Lower lobe of right lung (tissue), 2 donors: Measurements from ENCODE around the gene CCDC71. TPM values are rescaled to one million over a fixed set of nuclear protein-coding genes. Genes with fewer than 3 reads are reported as not detected.

Experiments used
- ATAC-seq, 2 donors: fragments of 200-7000 bp; cut with Tn5 transposase; one replicate each; pipeline ENCODE4 v1.9.1; 2020 to 2022; ENCODE audit warnings: mild to moderate bottlenecking in 2 of 2, moderate library complexity in 2 of 2
- DNase-seq: peaks from one replicate; pipeline ENCODE4 v3.0.0-alpha.2; 2020
- H3K27ac ChIP-seq: fragments of 200-600 bp; one replicate; pipeline ENCODE4 v1.8.0; 2022
- H3K27me3 ChIP-seq: fragments of 200-600 bp; one replicate; pipeline ENCODE4 v1.8.0; 2022; ENCODE audit warnings: low read depth
- H3K36me3 ChIP-seq: fragments of 200-600 bp; one replicate; pipeline ENCODE4 v1.8.0; 2022; ENCODE audit warnings: mild to moderate bottlenecking
- H3K4me1 ChIP-seq: fragments of 200-600 bp; one replicate; pipeline ENCODE4 v1.8.0; 2022
- H3K4me3 ChIP-seq: fragments of 200-600 bp; one replicate; pipeline ENCODE4 v1.8.0; 2022; ENCODE audit warnings: mild to moderate bottlenecking
- H3K9me3 ChIP-seq: fragments of 200-600 bp; one replicate; pipeline ENCODE4 v1.8.0; 2022
- intact Hi-C: fragments of 100-400 bp; cut with DNase I; formaldehyde crosslinking; loops from one replicate; pipeline ENCODE4 v1.11.0; 2022
- total RNA-seq: library from RNA; stranded (reverse); fragmentation: NEBNext Ultra II Directional; extraction: Animal tissue kit (Norgen Biotek cat#: 25700); gene quantifications from one replicate; pipeline ENCODE4 v1.2.1, GENCODE V29; 2021
- TF ChIP-seq, protein P1 (sequence below): fragments of 200-600 bp; IDR thresholded peaks from one replicate; pipeline ENCODE4 v1.8.0; 2022; ENCODE audit warnings: antibody characterized with exemption, mild to moderate bottlenecking
- donor health status: DM: no; HTN: yes; CAD: no; lungs with severe emphysema.

CCDC71 gene
- total RNA-seq, 1 donor from 2014 or later = 23.4 TPM

DNA sequence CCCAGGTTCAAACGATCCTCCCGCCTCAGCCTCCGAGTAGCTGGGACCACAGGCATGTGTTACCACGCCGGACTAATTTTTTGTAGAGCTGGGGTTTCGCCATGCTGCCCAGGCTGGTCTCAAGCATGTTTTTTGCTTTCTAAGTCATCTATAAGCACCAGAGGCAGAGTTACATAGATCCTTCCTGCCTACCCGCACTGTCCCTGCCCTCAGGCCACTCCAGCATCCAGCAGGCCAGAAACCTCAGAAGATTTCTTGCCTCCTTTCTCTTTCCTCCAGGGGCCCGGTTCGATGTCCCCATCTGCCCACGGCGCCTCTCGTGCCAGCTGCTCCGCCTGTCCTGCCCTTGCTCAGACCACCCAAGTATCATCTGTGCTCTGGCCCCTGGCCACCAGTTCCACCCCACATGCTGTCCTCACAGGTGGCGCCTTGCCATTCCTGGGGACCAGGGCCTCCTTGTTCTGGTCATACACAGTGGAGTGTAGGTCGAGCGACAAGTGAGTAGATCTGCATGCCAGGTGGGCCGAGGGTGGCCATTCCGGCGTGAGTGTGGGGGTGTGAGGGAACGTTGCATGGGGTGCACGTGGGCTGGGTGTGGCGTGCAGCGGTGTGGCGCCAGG, 32.6 kb upstream of the CCDC71 start:
- peak overlapping the region; percentile 44 for H3K4me3 ChIP-seq
- peak in 1 of 2 donors; percentile 23 for ATAC-seq
- H3K36me3 ChIP-seq = no peaks in the 10 kb centered on the region
- no peaks in the 10 kb centered on the region for H3K9me3 ChIP-seq
- no peaks in the 10 kb centered on the region for H3K27me3 ChIP-seq
- DNase-seq = no peak
- TF ChIP-seq, protein P1, sequence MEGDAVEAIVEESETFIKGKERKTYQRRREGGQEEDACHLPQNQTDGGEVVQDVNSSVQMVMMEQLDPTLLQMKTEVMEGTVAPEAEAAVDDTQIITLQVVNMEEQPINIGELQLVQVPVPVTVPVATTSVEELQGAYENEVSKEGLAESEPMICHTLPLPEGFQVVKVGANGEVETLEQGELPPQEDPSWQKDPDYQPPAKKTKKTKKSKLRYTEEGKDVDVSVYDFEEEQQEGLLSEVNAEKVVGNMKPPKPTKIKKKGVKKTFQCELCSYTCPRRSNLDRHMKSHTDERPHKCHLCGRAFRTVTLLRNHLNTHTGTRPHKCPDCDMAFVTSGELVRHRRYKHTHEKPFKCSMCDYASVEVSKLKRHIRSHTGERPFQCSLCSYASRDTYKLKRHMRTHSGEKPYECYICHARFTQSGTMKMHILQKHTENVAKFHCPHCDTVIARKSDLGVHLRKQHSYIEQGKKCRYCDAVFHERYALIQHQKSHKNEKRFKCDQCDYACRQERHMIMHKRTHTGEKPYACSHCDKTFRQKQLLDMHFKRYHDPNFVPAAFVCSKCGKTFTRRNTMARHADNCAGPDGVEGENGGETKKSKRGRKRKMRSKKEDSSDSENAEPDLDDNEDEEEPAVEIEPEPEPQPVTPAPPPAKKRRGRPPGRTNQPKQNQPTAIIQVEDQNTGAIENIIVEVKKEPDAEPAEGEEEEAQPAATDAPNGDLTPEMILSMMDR = no peak
- intact Hi-C loops = no loop called here
- H3K4me1 ChIP-seq = no peaks in the 10 kb centered on the region
- no peak overlapping the region for H3K27ac ChIP-seq

DNA sequence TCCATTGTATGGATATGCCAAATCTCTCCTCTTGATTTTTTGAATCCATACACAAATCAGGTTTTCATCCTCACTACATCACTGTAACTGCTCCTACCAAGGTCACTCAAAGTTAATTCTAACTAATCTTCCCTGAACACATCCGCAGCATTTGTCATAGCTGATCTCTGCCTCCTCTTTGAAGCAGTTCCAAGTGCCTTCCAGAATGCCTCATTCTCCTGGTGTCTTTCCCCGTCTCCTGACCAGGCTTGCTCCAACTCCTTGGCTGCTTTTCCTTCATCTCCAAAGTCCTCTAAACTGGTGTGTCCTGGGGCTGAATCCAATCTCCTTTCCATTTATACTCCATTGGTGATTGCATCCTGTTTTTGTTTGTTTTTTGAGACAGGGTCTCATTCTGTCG, 32.0 kb upstream of the CCDC71 start:
- TF ChIP-seq, protein P1 = no peak
- H3K27me3 ChIP-seq = no peaks in the 10 kb centered on the region
- DNase-seq (no peak), ATAC-seq (no peak)
- no peak overlapping the region for H3K4me3 ChIP-seq
- H3K9me3 ChIP-seq = no peaks in the 10 kb centered on the region
- H3K4me1 ChIP-seq = no peaks in the 10 kb centered on the region
- H3K27ac ChIP-seq = no peak overlapping the region
- intact Hi-C loops = no loop called here
- no peaks in the 10 kb centered on the region for H3K36me3 ChIP-seq

DNA sequence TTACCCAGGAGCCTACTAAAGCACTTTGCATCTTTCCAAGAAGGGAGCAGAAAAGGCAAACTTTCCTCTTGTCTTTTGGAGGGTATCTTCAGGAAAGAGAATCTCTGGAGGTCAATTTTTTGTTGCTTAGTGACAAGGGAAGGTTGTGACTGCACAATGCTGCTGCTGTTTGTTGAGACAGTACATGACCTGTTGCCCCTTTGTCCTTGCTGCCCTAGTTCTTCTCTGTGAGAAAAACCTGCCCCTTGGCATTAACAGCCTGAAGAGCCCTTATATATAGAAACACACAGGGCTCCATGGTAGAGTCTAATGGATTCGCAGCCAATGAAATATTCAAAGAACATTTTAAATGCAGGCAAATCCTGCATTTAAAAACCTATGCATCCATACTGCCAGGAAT, 25.6 kb upstream of the CCDC71 start:
- Histone ChIP-seq H3K4me3 (no peak overlapping the region), H3K4me1 (no peaks in the 10 kb centered on the region), H3K27me3 (no peaks in the 10 kb centered on the region), H3K27ac (no peak overlapping the region), H3K9me3 (no peaks in the 10 kb centered on the region), H3K36me3 (no peaks in the 10 kb centered on the region)
- TF ChIP-seq, protein P1 = no peak
- DNase-seq (no peak), ATAC-seq (no peak)
- intact Hi-C loops = no loop called here

DNA sequence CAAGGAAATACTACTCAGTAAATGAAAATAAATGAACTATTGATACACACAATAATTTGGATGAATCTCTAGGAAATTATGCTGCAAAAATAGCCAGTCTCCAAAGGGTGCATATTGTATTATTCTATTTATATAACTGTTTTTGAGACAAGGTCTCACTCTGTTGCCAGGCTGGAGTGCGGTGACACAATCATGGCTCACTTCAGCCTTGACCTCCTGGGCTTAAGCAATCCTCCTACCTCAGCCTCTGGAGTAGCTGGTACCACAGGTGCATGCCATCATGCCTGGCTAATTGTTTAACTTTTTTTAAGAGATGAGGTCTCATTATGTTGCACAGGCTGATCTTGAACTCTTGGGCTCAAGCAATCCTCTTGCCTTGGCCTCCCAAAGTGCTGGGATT, 17.7 kb upstream of the CCDC71 start:
- intact Hi-C loops = no loop called here

DNA sequence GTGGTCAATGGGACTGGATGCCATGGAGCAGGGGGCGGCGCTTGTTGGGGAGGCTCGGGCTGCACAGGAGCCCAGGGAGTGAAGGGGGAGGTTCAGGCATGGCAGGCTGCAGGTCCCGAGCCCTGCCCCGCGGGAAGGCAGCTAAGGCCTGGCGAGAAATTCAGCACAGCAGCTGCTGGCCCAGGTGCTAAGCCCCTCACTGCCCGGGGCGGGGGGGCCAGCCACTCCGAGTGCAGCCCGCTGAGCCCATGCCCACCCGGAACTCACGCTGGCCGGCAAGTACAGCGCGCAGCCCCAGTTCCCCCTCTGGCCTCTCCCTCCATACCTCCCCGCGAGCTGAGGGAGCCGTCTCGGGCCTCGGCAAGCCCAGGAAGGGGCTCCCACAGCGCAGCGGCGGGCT, 16.6 kb upstream of the CCDC71 start:
- TF ChIP-seq, protein P1 = no peak
- intact Hi-C loops = no loop called here
- Histone ChIP-seq H3K27ac (no peak overlapping the region), H3K4me3 (no peak overlapping the region), H3K27me3 (no peaks in the 10 kb centered on the region), H3K36me3 (no peaks in the 10 kb centered on the region), H3K4me1 (no peaks in the 10 kb centered on the region), H3K9me3 (no peaks in the 10 kb centered on the region)
- DNase-seq (no peak), ATAC-seq (no peak)

More for the DNA sequence above, 17.7 kb upstream of the CCDC71 start:
- H3K27ac ChIP-seq = no peak overlapping the region
- DNase-seq (no peak), ATAC-seq (no peak)
- H3K4me3 ChIP-seq = no peak overlapping the region
- no peaks in the 10 kb centered on the region for H3K27me3 ChIP-seq
- H3K9me3 ChIP-seq = no peaks in the 10 kb centered on the region
- H3K36me3 ChIP-seq = no peaks in the 10 kb centered on the region
- TF ChIP-seq, protein P1 = no peak
- H3K4me1 ChIP-seq = no peaks in the 10 kb centered on the region

DNA sequence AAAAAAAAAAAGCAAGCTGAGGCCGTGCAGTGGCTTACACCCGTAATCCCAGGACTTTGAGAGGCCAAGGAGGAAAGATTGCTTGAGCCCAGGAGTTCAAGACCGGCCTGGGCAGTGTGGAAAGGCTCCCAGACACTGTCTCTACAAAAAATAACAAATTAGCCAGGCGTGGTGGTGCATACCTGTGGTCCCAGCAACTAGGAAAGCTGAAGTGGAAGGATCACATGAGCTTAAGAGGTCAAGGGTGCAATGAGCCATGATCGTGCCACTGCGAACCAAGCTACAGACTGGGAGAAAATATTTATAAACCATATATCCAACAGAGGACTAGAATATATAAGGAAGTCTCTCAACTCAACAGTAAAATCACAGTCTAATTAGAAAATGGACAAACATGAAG, 15.2 kb upstream of the CCDC71 start:
- DNase-seq (no peak), ATAC-seq (no peak)
- intact Hi-C loops = no loop called here
- H3K4me3 ChIP-seq = no peak overlapping the region
- peaks cover 1% of the 10 kb centered on the region for H3K36me3 ChIP-seq
- no peaks in the 10 kb centered on the region for H3K4me1 ChIP-seq
- TF ChIP-seq, protein P1 = no peak
- H3K27ac ChIP-seq = no peak overlapping the region
- no peaks in the 10 kb centered on the region for H3K9me3 ChIP-seq
- H3K27me3 ChIP-seq = no peaks in the 10 kb centered on the region
